GM19035 (cell line): ENCODE measurements around the gene FAM3C.
A peak's percentile ranks its signal among the peaks of the same experiment; 100 is the strongest.

Experiments used
- ATAC-seq: cut with Tn5 transposase; IDR thresholded peaks from one replicate; pipeline ENCODE4 v1.9.1; 2021; ENCODE audit not compliant: unreplicated experiment

Gene FAM3C

GRCh38 chr7:121411597-121411979 lies 15.5 kb upstream of the FAM3C start:
- ATAC-seq = no peak

GRCh38 chr7:121410829-121411596 lies 14.9 kb upstream of the FAM3C start:
- ATAC-seq = peak; percentile 71

DNA sequence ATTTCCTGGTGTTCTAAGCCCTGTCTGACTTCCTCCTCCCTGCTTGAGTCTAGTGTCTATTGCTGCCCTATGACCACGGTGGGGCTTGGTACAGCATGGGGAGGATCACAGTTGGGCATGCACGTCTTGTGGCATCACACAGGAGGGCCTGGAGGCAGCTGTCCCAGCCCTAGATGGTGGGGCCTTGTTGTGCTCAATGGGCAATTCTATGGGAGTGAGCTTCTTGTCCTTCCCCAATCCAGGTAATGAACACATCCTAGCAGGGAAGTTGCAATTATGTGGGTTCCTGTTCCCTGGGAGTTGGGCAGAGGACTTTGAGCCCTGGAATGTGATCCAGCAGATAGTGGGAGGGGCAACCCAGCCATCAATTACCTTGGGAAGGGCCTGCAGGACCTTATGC lies 10.8 kb upstream of the FAM3C start:
- no peak for ATAC-seq

DNA sequence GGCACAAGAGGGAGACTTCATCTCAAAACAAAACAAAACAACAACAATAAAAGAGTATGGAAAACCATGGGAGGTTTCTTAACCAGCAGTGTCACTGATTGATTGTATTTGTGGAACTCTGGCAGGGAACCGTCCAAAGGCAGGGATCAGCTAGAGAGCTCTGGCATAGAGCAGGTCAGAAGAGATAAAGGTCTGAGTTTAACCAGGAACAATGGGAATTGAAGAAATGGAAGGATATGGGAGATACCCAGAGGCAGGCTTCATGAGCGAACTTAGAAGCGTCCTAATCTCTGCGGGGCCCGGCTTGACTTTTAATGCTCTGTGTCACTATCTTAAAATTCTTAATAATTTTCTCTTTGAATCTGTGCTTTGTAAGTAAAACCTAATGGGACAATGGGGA lies 10.4 kb upstream of the FAM3C start:
- ATAC-seq = no peak

DNA sequence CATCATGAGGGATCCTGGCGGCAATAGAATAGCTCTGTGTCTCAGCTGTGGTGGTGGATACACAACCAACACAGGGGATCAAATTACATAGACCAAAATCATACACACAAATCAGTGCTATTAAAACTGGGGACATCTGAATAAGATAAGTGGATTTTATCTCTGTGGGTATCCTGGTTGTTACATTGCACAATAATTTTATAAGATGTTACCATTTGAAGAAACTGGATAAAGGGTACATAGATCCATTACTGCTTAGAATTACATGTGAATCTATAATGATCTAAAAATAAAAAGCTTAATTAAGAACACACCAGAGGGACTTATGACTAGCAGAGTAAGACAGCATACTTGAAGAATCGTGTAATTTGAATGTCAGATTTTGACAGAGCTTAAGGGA lies 8.2 kb upstream of the FAM3C start:
- no peak for ATAC-seq

- no peak for ATAC-seq
Measured at GRCh38 chr7:121402701-121403100, 6.6 kb upstream of the FAM3C start.

DNA sequence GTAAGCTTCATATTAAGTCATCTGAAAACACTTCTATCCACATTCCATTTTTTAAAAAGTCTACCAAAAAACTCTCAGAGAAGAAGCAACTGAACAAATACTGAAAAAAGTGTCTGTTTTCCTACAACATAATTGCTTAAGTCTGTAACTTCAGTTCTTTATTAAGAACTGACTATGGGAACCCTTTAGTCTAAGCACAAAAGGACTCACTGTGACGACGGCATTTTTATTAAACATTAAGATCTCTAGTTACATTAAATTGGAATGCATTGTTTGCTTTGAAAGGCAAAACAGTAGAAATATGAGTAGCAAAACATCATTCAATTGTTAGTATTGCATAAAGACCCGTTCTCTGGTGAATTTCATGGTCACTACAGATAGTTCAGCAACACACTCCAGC lies 5.8 kb upstream of the FAM3C start:
- ATAC-seq = no peak

GRCh38 chr7:121398246-121398645 lies 2.1 kb upstream of the FAM3C start:
- ATAC-seq = no peak

GRCh38 chr7:121397822-121398221 lies 1.7 kb upstream of the FAM3C start:
- ATAC-seq = no peak

GRCh38 chr7:121397361-121397760 lies 1.3 kb upstream of the FAM3C start:
- no peak for ATAC-seq

- peak; percentile 40 for ATAC-seq
Measured at GRCh38 chr7:121395494-121395960, 581 bp downstream of the FAM3C start.

- ATAC-seq = no peak
Measured at GRCh38 chr7:121394709-121395140, 1.4 kb downstream of the FAM3C start.

DNA sequence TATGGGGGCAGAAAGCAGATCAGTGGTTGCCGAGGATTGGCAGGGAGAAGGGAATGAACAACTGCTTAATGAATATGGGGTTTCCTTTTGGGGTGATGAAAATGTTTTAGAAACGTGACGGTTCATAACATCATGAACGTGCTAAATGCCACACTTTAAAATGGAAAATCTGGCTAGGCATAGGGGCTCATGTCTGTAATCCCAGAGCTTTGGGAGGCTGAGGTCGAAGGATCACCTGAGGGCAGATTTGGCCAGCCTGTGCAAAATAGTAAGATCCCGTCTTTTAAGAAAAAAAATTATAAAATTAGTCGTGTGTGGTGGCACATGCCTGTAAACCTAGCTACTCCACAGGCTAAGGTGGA lies 3.1 kb downstream of the FAM3C start:
- no peak for ATAC-seq

- no peak for ATAC-seq
Measured at GRCh38 chr7:121392277-121393004, 3.7 kb downstream of the FAM3C start.

GRCh38 chr7:121391686-121392085 lies 4.4 kb downstream of the FAM3C start:
- no peak for ATAC-seq

GRCh38 chr7:121390617-121391016 lies 5.5 kb downstream of the FAM3C start:
- ATAC-seq = no peak

DNA sequence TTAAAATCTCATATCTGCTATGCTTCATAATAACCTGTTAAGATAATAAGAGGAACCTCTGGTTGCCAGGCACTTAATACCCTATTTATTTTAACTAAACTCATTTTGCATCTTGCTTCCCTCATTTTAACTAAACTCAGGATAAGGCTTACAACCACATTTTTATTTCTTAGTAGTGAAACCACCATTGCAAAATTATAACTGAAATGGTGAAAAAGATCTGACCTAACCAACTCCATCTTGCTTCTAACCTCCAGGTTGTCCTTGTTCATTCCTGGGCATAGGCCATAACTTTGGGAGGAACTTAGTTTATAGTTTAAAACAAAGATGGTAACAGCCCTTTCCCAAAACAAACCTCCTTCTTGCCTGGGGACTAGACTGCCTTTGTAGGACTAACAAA lies 6.0 kb downstream of the FAM3C start:
- ATAC-seq = no peak

- no peak for ATAC-seq
Measured at GRCh38 chr7:121388950-121389349, 7.2 kb downstream of the FAM3C start.

GRCh38 chr7:121385800-121386179 lies 10.3 kb downstream of the FAM3C start:
- ATAC-seq = peak; percentile 89

DNA sequence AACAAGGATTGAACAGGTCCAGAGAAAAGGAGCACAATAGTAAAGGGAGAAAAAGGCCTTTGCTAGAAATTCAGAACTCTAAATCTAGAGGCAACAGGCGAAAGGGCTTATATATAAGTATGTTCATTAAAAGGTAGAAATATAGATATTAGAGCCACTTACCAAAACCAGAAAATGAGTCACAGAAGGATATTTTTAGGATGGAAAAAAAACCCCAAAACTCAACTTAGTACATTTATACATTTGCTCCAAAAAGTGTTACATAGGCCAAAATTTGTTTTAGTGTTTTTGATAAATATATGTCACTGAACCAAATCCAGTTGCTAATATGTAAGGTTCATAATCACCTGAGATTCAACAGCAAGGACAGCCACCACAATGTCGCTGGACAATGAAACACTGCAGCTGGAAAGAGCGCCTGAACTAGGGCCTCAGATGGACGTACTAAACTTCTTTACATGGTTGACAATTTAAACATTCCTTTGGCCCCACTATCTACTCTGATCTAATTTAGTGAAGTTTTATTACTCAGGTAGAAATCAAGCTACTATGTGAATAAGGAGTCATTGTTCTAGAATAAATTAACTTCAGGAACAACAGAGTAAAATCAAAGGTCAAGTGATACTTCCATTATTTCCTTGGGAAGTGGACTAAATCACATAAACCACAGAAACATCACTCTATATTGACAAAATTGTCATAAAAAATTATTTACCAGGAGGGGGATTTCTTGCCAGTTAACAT lies 10.9 kb downstream of the FAM3C start:
- ATAC-seq = no peak

DNA sequence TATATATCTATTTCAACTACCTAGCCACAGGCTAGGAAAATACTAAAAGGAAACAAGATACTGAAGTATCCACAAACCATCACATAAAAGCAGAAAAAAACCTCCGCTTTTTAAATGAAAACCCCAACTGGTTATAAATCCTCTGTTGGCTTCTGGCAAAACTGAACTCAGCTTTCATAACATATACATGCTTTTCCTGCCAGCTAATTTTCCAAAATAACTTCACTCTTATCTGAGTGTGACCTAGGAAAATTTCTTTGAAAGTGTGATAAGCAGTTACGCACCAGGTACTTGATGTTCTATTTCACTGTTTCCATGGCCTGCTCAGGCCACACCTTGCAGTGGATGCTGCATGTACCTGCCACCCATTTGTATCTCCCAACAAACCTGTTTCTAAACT lies 11.8 kb downstream of the FAM3C start:
- ATAC-seq = no peak
